Small intestine (tissue), 7 donors: ENCODE data around the gene LSAMP. TPM values are rescaled to one million over a fixed set of nuclear protein-coding genes. Genes with fewer than 3 reads are reported as not detected.

Experiments used
- DNase-seq, 2 donors: peaks; one replicate each; pipeline versions ENCODE4 v3.0.0 to v3.0.0-alpha.2; 2013
- FAIRE-seq: peaks from 2 replicates; lab custom pipeline; 2012; peaks lifted over from hg19 to GRCh38; lab: Jason Lieb, UNC
- H3K27ac ChIP-seq, 3 donors: one replicate each; pipeline ENCODE4 v1.5.1; 2013; ENCODE audit warnings: low read length in 2 of 3, mild to moderate bottlenecking in 2 of 3, control low read depth in 1 of 3, inconsistent platforms in 1 of 3, low read depth in 1 of 3, moderate library complexity in 1 of 3
- H3K27me3 ChIP-seq, 3 donors: one replicate each; pipeline ENCODE4 v1.6.1; 2013; ENCODE audit warnings: low read length in 3 of 3, inconsistent platforms in 1 of 3; ENCODE audit not compliant: control insufficient read depth in 3 of 3, insufficient read depth in 3 of 3
- H3K36me3 ChIP-seq, 3 donors: one replicate each; pipeline ENCODE4 v1.6.1; 2013; ENCODE audit warnings: low read length in 3 of 3, inconsistent platforms in 1 of 3, low read depth in 1 of 3, mild to moderate bottlenecking in 1 of 3, moderate library complexity in 1 of 3; ENCODE audit not compliant: control insufficient read depth in 3 of 3, insufficient read depth in 2 of 3
- H3K4me1 ChIP-seq, 3 donors: one replicate each; pipeline ENCODE4 v1.6.1; 2013; ENCODE audit warnings: low read length in 2 of 3, inconsistent platforms in 1 of 3, low read depth in 1 of 3, mild to moderate bottlenecking in 1 of 3, moderate library complexity in 1 of 3; ENCODE audit not compliant: control insufficient read depth in 3 of 3, insufficient read depth in 2 of 3
- H3K4me3 ChIP-seq, 3 donors: one replicate each; pipeline ENCODE4 v1.5.1; 2013; ENCODE audit warnings: low read length in 3 of 3, control low read depth in 1 of 3, inconsistent platforms in 1 of 3, low read depth in 1 of 3, mild to moderate bottlenecking in 1 of 3, moderate library complexity in 1 of 3
- H3K9me3 ChIP-seq, 2 donors: one replicate each; pipeline ENCODE4 v1.6.1; 2013; ENCODE audit warnings: low read depth in 1 of 2, low read length in 1 of 2; ENCODE audit not compliant: control insufficient read depth in 2 of 2, insufficient read depth in 1 of 2
- WGBS, 3 donors: extraction: QIAGEN DNeasy Blood & Tissue Kit; methylation state at CpG; one replicate each; pipeline ENCODE4 v1.1.7; 2013; 5-methylcytosine and 5-hydroxymethylcytosine counted together
- polyA plus RNA-seq, 4 donors: library from polyadenylated mRNA; stranded (reverse) in 3 of 4; unstranded in 1 of 4; fragments of 200-250 nt in 3 of 4; fragments of 120-200 nt in 1 of 4; gene quantifications; one replicate each; pipeline versions ENCODE4 v1.2.1 to v1.2.3, GENCODE V29; 2013
- donor health status: healthy with polysubstance abuse.
- donor health status: control.
- donor health status: control.
- donor health status: Bipolar disorder and iron deficiency.
- donor health status: healthy.

LSAMP gene
- polyA plus RNA-seq, 4 donors = 0.27 to 2.9 (median 1.8) TPM; not detected in 1

DNA sequence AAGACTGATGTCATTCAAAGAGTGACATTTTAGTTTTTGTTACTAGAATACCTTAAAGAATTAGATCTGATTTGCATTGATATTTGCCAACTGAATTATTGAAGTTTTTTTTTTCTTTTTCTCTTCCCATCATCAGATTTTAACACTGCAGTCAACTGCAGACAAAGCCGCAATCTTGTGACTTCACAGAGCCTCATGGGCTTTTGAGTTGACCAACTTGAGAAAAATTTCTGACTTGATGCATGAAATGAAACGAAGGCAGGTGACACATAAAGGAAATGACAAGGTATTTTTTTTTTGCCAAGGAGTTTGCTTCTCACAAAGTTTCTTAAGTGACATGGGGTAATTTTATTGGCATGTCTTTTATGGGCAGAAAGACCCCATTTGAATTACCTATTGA, 438.3 kb downstream of the LSAMP start:
- Histone ChIP-seq H3K27me3 (no peaks in the 10 kb centered on the region), H3K9me3 (no peaks in the 10 kb centered on the region), H3K4me3 (no peak overlapping the region), H3K27ac (no peak overlapping the region), H3K4me1 (no peaks in the 10 kb centered on the region), H3K36me3 (no peaks in the 10 kb centered on the region)
- FAIRE-seq (no peak), DNase-seq (no peak)
- WGBS, 3 donors = 58 to 73% (median 58%) methylated on average over 2 of the region's 2 CpGs

DNA sequence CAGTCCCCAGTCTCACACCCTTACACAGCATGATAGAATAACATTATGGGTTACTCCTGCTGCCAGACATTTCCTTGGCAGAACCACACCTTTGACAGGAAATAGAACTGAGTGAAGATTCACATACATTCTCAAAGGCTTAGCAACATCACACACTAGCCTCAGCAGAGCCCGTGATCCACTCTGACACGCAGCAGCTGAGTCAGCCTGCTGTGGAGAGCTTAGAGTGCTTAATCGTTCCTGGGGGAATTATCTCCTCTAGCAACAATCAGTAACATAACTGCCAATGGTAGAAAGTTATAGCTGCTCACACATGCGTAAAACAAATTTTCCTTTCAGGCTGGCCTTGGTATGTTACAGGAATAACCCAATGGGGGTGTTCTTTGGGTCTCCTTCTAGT, 439.9 kb downstream of the LSAMP start:
- no peak for DNase-seq

DNA sequence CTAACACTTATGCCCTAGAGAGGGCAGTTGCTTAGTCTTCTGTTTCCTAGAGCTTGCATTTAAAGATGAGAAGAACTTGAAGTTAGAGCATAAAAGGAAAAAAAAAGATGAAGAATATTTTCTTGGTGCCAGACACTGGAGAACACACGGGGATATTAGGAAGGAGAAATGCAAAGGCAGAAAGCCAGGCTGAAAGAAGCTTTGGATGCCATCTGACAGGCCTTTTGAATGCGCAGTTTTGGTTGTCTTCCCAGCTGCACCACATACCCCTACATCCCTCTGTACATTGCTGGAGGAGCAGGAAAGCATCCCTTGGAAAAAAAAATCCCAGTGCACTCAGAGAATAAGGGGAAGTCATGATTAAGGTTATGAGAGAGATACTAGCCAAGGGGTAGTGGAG, 443.1 kb downstream of the LSAMP start:
- no peak overlapping the region for H3K27ac ChIP-seq
- no peak for FAIRE-seq

More for the DNA sequence above, 439.9 kb downstream of the LSAMP start:
- WGBS, 3 donors = 41 to 51% (median 51%) methylated on average over 4 of the region's 4 CpGs
- Histone ChIP-seq H3K4me1 (no peaks in the 10 kb centered on the region), H3K36me3 (no peaks in the 10 kb centered on the region), H3K9me3 (no peaks in the 10 kb centered on the region), H3K27me3 (no peaks in the 10 kb centered on the region), H3K27ac (no peak overlapping the region), H3K4me3 (no peak overlapping the region)
- FAIRE-seq = no peak

DNA sequence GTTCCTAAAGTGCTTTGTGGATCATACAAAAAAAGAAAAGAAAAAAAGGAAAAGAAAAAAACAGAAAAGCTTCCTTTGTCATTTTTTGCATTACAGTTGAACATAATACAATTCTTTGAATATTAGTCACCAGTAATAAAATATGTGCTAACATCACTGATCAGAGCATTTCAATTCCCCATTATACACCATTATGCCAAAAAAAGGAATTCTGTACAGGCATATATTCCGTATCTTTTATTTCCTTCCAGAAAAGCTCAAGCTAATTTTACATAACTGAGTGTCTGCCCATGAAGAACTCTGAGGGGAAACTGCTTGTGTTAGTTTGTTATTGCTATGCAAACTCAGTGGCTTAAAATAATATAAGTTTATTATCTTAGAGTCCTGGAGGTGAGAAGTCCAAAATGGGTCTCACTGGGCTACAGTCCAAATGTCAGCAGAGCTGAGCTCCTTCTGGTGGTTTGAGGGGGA, 444.1 kb downstream of the LSAMP start:
- FAIRE-seq = no peak
- WGBS, 3 donors = 76 to 87% (median 85%) methylated on average over 1 of the region's 1 CpG
- H3K9me3 ChIP-seq = no peaks in the 10 kb centered on the region
- H3K4me1 ChIP-seq = no peaks in the 10 kb centered on the region
- H3K27ac ChIP-seq = no peak overlapping the region
- no peak overlapping the region for H3K4me3 ChIP-seq
- no peak for DNase-seq
- H3K36me3 ChIP-seq = no peaks in the 10 kb centered on the region
- no peaks in the 10 kb centered on the region for H3K27me3 ChIP-seq

More for the DNA sequence above, 443.1 kb downstream of the LSAMP start:
- Histone ChIP-seq H3K36me3 (no peaks in the 10 kb centered on the region), H3K9me3 (no peaks in the 10 kb centered on the region), H3K4me3 (no peak overlapping the region), H3K4me1 (no peaks in the 10 kb centered on the region), H3K27me3 (no peaks in the 10 kb centered on the region)
- 54 to 70% (median 60%) methylated on average over 2 of the region's 2 CpGs for WGBS, 3 donors
- DNase-seq = no peak

DNA sequence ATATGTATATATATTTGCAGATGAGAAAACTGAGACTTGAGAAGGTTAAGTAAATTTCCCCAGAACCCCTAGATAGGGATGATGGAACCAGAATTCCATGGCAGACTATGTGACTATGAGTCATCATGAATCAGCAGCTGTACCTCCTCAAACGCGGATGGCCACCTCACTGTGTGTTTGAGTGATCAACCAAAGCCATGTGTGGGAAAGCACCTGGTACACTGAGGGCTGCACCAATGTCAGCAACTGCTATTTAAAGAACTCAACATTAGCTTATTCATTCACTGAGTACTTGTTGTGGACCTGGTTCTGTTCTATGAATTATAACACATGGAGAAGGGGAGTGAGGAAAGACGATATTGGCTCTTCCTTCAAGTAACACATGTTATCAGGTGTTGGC, 445.0 kb downstream of the LSAMP start:
- Histone ChIP-seq H3K9me3 (no peaks in the 10 kb centered on the region), H3K27me3 (no peaks in the 10 kb centered on the region), H3K36me3 (no peaks in the 10 kb centered on the region), H3K4me1 (no peaks in the 10 kb centered on the region), H3K4me3 (no peak overlapping the region), H3K27ac (no peak overlapping the region)
- 34 to 69% (median 48%) methylated on average over 3 of the region's 3 CpGs for WGBS, 3 donors
- FAIRE-seq = no peak
- no peak for DNase-seq

DNA sequence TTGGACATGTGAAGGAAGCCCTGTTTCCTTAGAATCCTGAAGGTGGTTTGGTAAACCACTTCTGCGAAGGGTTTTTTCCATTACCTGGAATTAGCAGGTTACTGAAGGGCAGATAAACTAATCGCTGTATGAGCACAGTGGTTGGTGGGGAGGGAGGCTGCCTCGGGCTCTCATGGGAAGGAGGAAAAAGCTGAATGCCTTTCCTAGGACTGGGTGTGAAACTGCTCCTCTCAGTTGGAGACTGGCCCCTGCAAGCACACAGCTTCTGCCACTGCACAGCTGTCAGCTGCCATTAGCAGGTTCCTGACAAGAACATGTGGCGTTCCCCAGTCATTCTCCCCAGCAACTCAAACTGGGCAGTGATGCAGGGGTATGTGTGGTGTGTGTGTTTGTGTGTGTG, 445.7 kb downstream of the LSAMP start:
- Histone ChIP-seq H3K36me3 (no peaks in the 10 kb centered on the region), H3K27me3 (no peaks in the 10 kb centered on the region), H3K4me3 (no peak overlapping the region), H3K9me3 (no peaks in the 10 kb centered on the region), H3K4me1 (no peaks in the 10 kb centered on the region), H3K27ac (no peak overlapping the region)
- WGBS, 3 donors = 46 to 59% (median 51%) methylated on average over 4 of the region's 4 CpGs
- no peak for FAIRE-seq
- no peak for DNase-seq

DNA sequence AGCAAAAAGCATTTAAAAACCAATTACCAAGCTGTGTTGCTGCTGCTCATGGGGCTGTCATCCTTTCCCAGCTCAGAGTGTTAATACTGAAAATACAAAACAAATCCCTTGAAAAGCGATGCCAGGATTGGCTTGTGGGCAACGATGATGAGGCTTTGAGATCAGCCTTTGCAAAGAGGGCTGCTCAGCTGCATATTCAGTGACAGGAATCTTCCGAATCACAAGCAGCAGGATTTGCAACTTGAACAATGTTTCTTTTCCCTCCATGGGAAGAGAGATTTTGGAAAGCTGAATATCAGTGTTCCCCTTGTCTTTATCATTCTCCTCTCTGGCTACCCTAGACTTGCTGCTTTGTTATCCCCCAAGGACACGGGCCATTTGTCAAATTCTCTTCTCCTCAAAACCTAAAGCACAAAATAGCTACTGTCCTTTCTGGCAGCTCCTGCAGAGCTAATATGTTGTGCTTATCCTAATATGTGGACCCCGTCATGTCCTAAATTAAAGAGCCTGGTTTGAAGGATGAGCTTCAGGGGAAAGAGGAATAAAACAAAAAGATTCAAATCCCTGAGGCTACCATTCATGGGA, 446.2 kb downstream of the LSAMP start:
- FAIRE-seq (no peak), DNase-seq (no peak)
- no peaks in the 10 kb centered on the region for H3K27me3 ChIP-seq
- H3K27ac ChIP-seq = no peak overlapping the region
- H3K9me3 ChIP-seq = no peaks in the 10 kb centered on the region
- no peaks in the 10 kb centered on the region for H3K36me3 ChIP-seq
- no peaks in the 10 kb centered on the region for H3K4me1 ChIP-seq
- WGBS, 3 donors = 67 to 69% (median 67%) methylated on average over 5 of the region's 5 CpGs
- H3K4me3 ChIP-seq = no peak overlapping the region

DNA sequence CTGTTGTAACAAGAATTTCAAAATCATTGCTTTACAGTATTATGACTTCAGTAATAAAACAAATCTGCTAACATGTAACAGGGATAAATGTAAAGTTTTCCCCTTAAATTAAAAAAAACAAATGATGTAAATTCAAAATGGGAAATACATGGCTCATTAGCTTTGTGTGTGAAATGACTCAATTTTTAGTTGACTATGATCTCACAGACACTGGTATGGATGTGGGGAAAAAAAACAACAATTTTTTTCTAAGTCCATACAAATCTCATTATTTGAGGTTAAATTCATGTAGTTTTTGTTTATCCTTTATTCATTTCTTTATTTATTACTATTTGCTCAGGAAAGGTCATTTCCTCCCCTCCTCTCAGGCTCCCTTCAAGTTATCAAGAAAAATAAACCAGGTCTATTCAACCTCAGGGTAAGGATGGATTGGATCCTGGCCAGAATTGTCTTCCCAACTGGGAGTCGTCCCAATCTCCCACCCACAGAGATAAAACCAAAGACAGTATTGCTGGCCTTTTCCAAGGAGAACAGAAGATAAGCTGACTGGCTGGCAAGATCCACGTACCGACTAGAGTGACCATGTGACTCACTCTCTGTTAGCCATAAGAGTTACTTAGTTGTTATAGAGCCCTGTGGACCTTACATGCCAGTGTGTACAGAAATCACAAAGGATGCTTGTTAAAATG, 448.7 kb downstream of the LSAMP start:
- Histone ChIP-seq H3K27me3 (no peaks in the 10 kb centered on the region), H3K4me1 (no peaks in the 10 kb centered on the region), H3K4me3 (no peak overlapping the region), H3K36me3 (no peaks in the 10 kb centered on the region), H3K27ac (no peak overlapping the region), H3K9me3 (no peaks in the 10 kb centered on the region)
- DNase-seq (no peak), FAIRE-seq (no peak)
- WGBS, 3 donors = 46 to 59% (median 50%) methylated on average over 3 of the region's 3 CpGs
